Parathyroid adenoma (tissue), 2 donors: ENCODE results near the gene JMJD7.

Experiments used
- H2AFZ ChIP-seq: fragments of 300-600 bp; sonication (generic); one replicate; pipeline ENCODE4 v1.7.0; 2017; ENCODE audit warnings: antibody characterized with exemption, mild to moderate bottlenecking
- H3K27ac ChIP-seq: fragments of 300-600 bp; sonication (generic); one replicate; pipeline ENCODE4 v1.7.0; 2017
- H3K27me3 ChIP-seq: fragments of 300-600 bp; sonication (generic); one replicate; pipeline ENCODE4 v1.7.0; 2017; ENCODE audit warnings: low read length; ENCODE audit not compliant: control insufficient read depth, insufficient read depth
- H3K36me3 ChIP-seq: fragments of 300-600 bp; sonication (generic); one replicate; pipeline ENCODE4 v1.7.0; 2017; ENCODE audit warnings: low read length; ENCODE audit not compliant: control insufficient read depth, insufficient read depth
- H3K4me1 ChIP-seq: fragments of 300-600 bp; sonication (generic); one replicate; pipeline ENCODE4 v1.7.0; 2017; ENCODE audit warnings: control low read depth
- H3K4me2 ChIP-seq: fragments of 300-600 bp; sonication (generic); one replicate; pipeline ENCODE4 v1.7.0; 2017; ENCODE audit warnings: low read length
- H3K4me3 ChIP-seq: fragments of 300-600 bp; sonication (generic); one replicate; pipeline ENCODE4 v1.7.0; 2017; ENCODE audit warnings: low read depth, low read length
- H3K79me2 ChIP-seq: fragments of 300-600 bp; sonication (generic); one replicate; pipeline ENCODE4 v1.7.0; 2017; ENCODE audit warnings: control low read depth
- H3K9ac ChIP-seq: fragments of 300-600 bp; sonication (generic); one replicate; pipeline ENCODE4 v1.7.0; 2017; ENCODE audit warnings: mild to moderate bottlenecking
- H3K9me3 ChIP-seq: fragments of 300-600 bp; sonication (generic); one replicate; pipeline ENCODE4 v1.7.0; 2017; ENCODE audit warnings: low read length; ENCODE audit not compliant: control insufficient read depth
- CTCF ChIP-seq: fragments of 300-600 bp; sonication (generic); IDR thresholded peaks from one replicate; pipeline ENCODE4 v1.7.0; 2017; ENCODE audit warnings: antibody characterized with exemption, mild to moderate bottlenecking
- donor health status: primary hyperparathyroidism.

Gene JMJD7

GRCh38 chr15:41780727-41781126 is 47.2 kb upstream of the JMJD7 start:
- no peaks in the 10 kb centered on the region for H3K9me3 ChIP-seq
- no peak overlapping the region for H2AFZ ChIP-seq
- no peak overlapping the region for H3K4me2 ChIP-seq
- no peak for TF ChIP-seq CTCF
- peaks cover 16% of the 10 kb centered on the region for H3K79me2 ChIP-seq
- no peak overlapping the region for H3K4me3 ChIP-seq
- H3K36me3 ChIP-seq = no peaks in the 10 kb centered on the region
- H3K27ac ChIP-seq = no peak overlapping the region
- H3K4me1 ChIP-seq = peaks cover 3% of the 10 kb centered on the region
- H3K9ac ChIP-seq = no peak overlapping the region
- H3K27me3 ChIP-seq = no peaks in the 10 kb centered on the region

GRCh38 chr15:41782371-41783282 is 45.3 kb upstream of the JMJD7 start:
- no peaks in the 10 kb centered on the region for H3K27me3 ChIP-seq
- H3K4me3 ChIP-seq = no peak overlapping the region
- H3K36me3 ChIP-seq = no peaks in the 10 kb centered on the region
- no peak overlapping the region for H3K9ac ChIP-seq
- no peak overlapping the region for H3K4me2 ChIP-seq
- no peak overlapping the region for H2AFZ ChIP-seq
- no peak for TF ChIP-seq CTCF
- H3K4me1 ChIP-seq = no peaks in the 10 kb centered on the region
- H3K27ac ChIP-seq = no peak overlapping the region
- H3K9me3 ChIP-seq = no peaks in the 10 kb centered on the region
- peaks cover 15% of the 10 kb centered on the region for H3K79me2 ChIP-seq

- H3K9me3 ChIP-seq = no peaks in the 10 kb centered on the region
- H3K27me3 ChIP-seq = no peaks in the 10 kb centered on the region
- peaks cover 15% of the 10 kb centered on the region for H3K79me2 ChIP-seq
- TF ChIP-seq CTCF = no peak
- H3K4me1 ChIP-seq = no peaks in the 10 kb centered on the region
- H3K9ac ChIP-seq = no peak overlapping the region
- no peaks in the 10 kb centered on the region for H3K36me3 ChIP-seq
- H3K27ac ChIP-seq = no peak overlapping the region
- H3K4me2 ChIP-seq = no peak overlapping the region
- no peak overlapping the region for H3K4me3 ChIP-seq
- H2AFZ ChIP-seq = no peak overlapping the region
Observed at GRCh38 chr15:41783296-41783695, 44.6 kb upstream of the JMJD7 start.

- no peaks in the 10 kb centered on the region for H3K36me3 ChIP-seq
- no peak overlapping the region for H3K4me2 ChIP-seq
- H2AFZ ChIP-seq = no peak overlapping the region
- H3K9ac ChIP-seq = no peak overlapping the region
- no peak overlapping the region for H3K27ac ChIP-seq
- H3K79me2 ChIP-seq = peaks cover 5% of the 10 kb centered on the region
- TF ChIP-seq CTCF = no peak
- no peak overlapping the region for H3K4me3 ChIP-seq
- no peaks in the 10 kb centered on the region for H3K9me3 ChIP-seq
- no peaks in the 10 kb centered on the region for H3K27me3 ChIP-seq
- H3K4me1 ChIP-seq = peaks cover 3% of the 10 kb centered on the region
Observed at GRCh38 chr15:41788262-41788661, 39.6 kb upstream of the JMJD7 start.

GRCh38 chr15:41789236-41789635 is 38.7 kb upstream of the JMJD7 start:
- no peak overlapping the region for H3K9ac ChIP-seq
- no peak overlapping the region for H3K4me2 ChIP-seq
- H3K4me1 ChIP-seq = peaks cover 3% of the 10 kb centered on the region
- no peak overlapping the region for H3K4me3 ChIP-seq
- H3K79me2 ChIP-seq = peaks cover 2% of the 10 kb centered on the region
- H2AFZ ChIP-seq = no peak overlapping the region
- H3K9me3 ChIP-seq = no peaks in the 10 kb centered on the region
- no peaks in the 10 kb centered on the region for H3K27me3 ChIP-seq
- H3K36me3 ChIP-seq = no peaks in the 10 kb centered on the region
- H3K27ac ChIP-seq = no peak overlapping the region
- TF ChIP-seq CTCF = no peak
